Stimulated activated CD4-positive, alpha-beta T cell treated with anti-CD3 and anti-CD28 coated beads, Interleukin-15, amount 100 ng/mL, for 24 hours (primary cell): ENCODE results near the gene AK8.

Experiments used
- DNase-seq: peaks from one replicate; pipeline ENCODE4 v3.0.0-alpha.2; 2020

AK8 gene

GRCh38 chr9:132887181-132888120, 9.4 kb upstream of the AK8 start:
- no peak for DNase-seq

GRCh38 chr9:132886334-132886725, 8.2 kb upstream of the AK8 start:
- DNase-seq = no peak

- no peak for DNase-seq
These were observed 7.7 kb upstream of the AK8 start for GRCh38 chr9:132885720-132886333.

- no peak for DNase-seq
These were observed 5.5 kb upstream of the AK8 start for GRCh38 chr9:132883349-132884294.

- DNase-seq = no peak
These were observed 4.5 kb upstream of the AK8 start for GRCh38 chr9:132882616-132883015.

- DNase-seq = no peak
These were observed 3.7 kb upstream of the AK8 start for GRCh38 chr9:132881826-132882225.

- DNase-seq = no peak
These were observed 2.2 kb upstream of the AK8 start for GRCh38 chr9:132880324-132880661.

DNA sequence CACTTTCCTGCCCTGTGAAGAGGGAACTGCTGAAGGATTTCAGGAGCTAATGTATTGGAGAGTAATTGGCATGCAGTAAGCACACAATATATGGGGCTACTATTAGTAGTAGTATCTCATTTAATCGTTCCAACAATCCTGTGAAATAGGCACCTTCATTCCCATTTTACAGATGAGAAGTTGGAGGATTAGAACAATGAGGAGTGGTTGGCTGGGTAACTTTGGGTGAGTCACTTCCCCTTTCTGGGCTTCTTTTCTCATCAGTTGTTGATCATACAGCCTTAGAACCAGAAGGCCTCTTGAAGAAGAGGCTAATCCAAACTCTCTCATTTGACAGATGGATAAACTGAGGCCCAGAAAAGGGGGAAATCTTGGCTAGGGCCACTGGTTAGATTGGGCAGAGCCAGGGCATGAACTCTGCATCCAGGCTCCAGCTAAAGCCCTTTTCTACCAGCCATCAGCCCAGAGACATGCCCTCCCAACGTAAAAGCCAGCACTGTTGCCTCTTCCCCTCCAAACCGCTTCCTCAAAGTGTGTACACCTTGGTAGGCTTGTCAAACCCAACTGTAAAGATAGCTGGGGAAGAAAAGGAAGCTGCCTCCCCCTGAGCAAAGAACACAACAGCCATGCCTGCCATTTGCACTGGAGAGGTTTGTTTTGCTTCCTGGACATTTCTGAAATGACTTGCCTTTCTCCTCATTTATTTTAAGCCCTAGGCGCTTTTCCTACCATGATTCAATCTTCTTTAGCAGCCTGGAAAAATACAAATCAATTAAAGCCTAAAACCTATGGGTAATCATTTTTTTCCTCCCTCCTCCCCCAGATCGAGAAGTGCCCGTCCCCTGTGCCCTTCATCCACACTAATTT, 1.6 kb upstream of the AK8 start:
- no peak for DNase-seq

DNA sequence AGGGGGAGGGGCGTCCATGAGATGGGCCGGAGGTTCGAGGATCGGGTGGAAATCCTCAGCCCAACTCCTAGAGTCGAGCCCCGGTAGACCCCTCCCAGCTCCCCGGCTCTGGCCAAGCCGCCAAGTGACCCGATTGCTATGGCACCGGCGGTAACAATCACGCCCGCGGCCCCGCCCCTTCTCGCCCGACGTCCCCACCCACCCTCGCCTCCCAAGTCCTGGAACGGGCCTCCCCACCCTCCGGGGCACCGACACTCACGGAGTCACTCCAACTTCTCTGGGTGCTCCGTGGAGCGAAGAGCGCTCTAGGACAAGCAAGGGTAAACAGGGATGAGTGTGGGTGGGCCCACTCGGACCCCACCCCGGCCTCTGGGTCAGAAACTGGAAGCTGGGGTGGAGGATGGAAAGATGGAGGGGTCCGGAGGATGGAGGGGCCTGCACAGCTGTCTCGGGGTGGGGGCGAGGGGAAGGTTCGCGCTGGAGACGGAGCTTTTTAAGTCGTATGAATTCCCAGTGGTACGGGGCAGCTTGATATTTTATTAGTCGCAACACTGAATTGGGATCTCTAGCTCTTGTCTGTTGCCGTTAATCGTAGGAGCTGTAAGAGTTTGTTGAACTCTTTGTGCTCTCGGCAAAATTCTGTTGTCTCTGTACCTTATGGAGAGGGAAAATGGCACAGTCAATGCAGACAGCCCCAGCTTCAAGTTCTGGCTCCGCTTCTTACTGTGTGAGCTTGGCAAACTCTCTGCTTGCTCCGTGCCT, 792 bp upstream of the AK8 start, which contains the start of gene SPACA9:
Gene SPACA9 (plus strand): TSS at position 204 of the 762 bp plus-strand sequence. CDS start 5,050 bp downstream, outside the sequence.
- peak; percentile 63 for DNase-seq

GRCh38 chr9:132877458-132877823, 643 bp downstream of the AK8 start:
- no peak for DNase-seq

- no peak for DNase-seq
These were observed 1.2 kb downstream of the AK8 start for GRCh38 chr9:132876849-132877248.

DNA sequence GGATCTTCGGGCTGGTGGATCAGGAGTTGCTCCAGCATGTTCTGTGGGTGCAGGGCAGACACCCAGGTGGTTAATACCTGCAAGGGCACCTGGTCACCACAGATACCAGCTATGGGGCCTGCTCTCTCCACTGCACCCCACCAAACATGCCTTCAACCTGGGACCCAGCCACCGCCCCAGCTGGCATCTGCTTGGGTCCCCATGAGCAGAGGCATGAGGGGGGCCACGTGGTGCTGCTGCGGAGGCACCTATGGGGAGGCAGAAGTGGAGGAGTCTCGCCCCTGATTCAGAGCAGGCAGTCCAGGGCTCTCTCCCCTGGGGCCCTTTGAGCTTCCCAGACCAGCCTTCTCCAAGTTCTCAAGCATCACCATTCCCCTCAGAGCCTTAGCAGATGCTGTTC, 2.9 kb downstream of the AK8 start:
- DNase-seq = no peak

- DNase-seq = peak; percentile 35
These were observed 4.7 kb downstream of the AK8 start for GRCh38 chr9:132873403-132873802.

DNA sequence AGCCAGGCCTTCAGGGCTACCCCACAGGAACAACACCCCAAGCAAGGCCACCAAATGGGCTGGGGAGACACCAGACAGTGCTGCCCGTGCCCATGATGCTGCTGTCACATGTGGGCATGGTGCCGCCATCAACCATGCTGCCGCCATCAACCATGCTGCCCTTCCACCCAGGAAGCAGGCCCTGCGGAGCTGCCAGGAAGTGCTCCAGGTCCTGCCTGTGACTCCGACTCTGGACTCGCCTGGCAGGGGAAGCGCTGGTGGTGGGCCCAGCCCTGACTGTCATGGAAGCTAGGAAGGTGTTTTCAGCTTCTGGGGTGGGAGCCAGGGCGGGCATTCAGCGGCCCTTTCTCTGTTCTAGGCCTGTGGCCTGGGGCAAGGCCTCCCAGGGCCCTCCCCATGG, 8.8 kb downstream of the AK8 start:
- DNase-seq = no peak

DNA sequence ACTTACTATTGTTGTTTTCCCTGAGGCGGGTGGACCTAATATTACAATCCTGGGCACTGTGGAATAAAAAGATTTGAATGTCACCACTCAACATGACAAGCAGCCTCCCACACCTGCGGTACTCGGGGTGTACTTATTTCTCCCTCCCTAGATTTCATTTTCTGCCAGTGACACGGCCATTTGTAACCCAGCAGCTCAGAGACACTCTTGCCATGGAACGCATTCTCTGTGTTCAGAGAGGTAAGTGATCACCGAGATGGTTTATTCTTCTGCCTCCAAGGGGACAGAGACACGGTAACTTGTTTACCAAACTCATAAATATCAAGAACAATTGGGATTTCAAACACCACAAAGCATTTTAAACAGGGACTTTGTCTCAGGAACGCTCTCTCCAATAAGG, 11.2 kb downstream of the AK8 start:
- DNase-seq = no peak

DNA sequence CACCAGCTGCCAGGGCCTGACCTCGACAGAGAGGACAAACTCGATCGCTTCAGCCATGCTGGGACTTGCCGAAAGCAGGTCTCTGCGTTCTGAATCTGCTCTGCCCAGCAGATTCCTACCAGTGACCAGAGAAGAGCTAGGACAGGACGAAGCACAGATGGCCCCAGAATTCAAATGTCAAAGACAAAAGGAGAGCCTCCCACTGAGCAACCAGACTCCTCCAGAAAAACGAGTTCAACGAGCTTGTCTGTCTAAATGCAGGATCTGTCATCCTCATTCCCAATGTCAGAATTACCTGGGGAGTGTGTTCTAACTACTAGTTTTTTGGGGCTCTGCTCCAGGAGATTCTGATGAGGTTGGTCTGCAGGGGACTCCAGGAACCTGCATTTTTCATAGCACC, 13.4 kb downstream of the AK8 start:
- no peak for DNase-seq

- no peak for DNase-seq
These were observed 13.8 kb downstream of the AK8 start for GRCh38 chr9:132864277-132864676.

GRCh38 chr9:132863096-132863495, 15.0 kb downstream of the AK8 start:
- DNase-seq = no peak

DNA sequence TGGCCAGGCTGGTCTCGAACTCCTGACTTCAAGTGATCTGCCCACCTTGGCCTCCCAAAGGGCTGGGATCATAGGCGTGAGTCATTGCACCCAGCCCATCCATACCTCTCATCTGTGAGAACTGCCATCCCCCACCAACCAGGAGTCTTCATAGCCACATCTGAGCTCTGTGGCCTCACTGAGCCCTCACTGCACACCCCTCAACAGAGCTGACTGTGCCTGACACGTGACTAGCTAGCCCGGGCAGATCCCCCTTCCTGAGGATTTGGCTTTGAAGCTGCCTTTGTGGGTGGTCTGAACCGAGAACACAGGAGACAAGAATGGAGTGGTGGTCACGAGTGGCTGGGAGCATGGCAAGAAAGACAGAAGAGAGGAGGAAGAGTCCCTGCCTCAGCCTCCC, 15.6 kb downstream of the AK8 start:
- no peak for DNase-seq

GRCh38 chr9:132861666-132862065, 16.4 kb downstream of the AK8 start:
- DNase-seq = no peak

DNA sequence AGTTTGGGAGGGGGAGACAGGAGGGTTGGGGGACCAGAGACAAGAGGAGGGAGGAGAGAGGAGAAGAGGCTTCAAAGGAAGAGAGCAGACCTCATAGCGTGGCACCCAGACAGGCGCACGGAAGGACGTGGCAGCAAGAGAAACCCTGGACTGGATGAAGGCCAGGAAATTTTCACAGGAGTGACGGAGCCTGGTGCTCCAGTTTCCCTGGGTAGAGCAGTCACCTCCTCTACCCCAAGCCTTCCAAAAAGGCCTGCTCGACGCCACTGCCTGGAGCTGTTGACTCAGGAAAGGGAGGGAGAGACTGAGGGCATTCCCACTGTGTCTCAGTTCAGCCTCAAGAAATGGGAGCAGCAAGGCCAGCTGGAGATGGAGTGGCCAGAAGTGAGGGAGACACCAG, 19.3 kb downstream of the AK8 start:
- no peak for DNase-seq
